GM18526 (cell line): ENCODE measurements around the gene SPACDR.

Experiments
- POLR2A ChIP-seq: IDR thresholded peaks from 3 replicates; pipeline ENCODE4 v1.6.1; 2011; ENCODE audit not compliant: insufficient read length; ENCODE audit errors: extremely low read depth

Gene SPACDR

GRCh38 chr7:100464210-100464660, at the start of gene SPACDR:
Gene SPACDR (minus strand): TSS chr7:100464260. CDS start chr7:100464025, 235 bp downstream.
- TF ChIP-seq POLR2A: no peak

GRCh38 chr7:100513212-100513810, 49.3 kb upstream of the SPACDR start:
- no peak for TF ChIP-seq POLR2A

GRCh38 chr7:100510437-100511239, 46.6 kb upstream of the SPACDR start:
- no peak for TF ChIP-seq POLR2A

GRCh38 chr7:100509231-100509630, 45.2 kb upstream of the SPACDR start:
- TF ChIP-seq POLR2A: no peak

GRCh38 chr7:100506356-100506923, 42.4 kb upstream of the SPACDR start:
- TF ChIP-seq POLR2A: no peak

GRCh38 chr7:100504887-100505611, 41.0 kb upstream of the SPACDR start:
- TF ChIP-seq POLR2A: no peak

GRCh38 chr7:100496509-100496908, 32.4 kb upstream of the SPACDR start:
- no peak for TF ChIP-seq POLR2A

GRCh38 chr7:100493476-100494264, 29.6 kb upstream of the SPACDR start:
- TF ChIP-seq POLR2A: no peak

- no peak for TF ChIP-seq POLR2A
These were observed 28.8 kb upstream of the SPACDR start for GRCh38 chr7:100492738-100493475.

- TF ChIP-seq POLR2A: no peak
These were observed 27.1 kb upstream of the SPACDR start for GRCh38 chr7:100491192-100491578.

GRCh38 chr7:100490483-100491191, 26.6 kb upstream of the SPACDR start:
- TF ChIP-seq POLR2A: no peak

- TF ChIP-seq POLR2A: no peak
These were observed 25.8 kb upstream of the SPACDR start for GRCh38 chr7:100489824-100490223.

GRCh38 chr7:100489121-100489520, 25.1 kb upstream of the SPACDR start:
- no peak for TF ChIP-seq POLR2A
